SK-N-SH treated with all-trans-retinoic acid at 6 μM for 48 hours (cell line): ENCODE data around the gene LIMK1.

Source experiments
- ATAC-seq: fragments of 200-7000 bp; cut with Tn5 transposase; 3 replicates; pipeline ENCODE4 v1.9.1; 2020; ENCODE audit warnings: mild to moderate bottlenecking, moderate library complexity
- ARNTL ChIP-seq: fragments of 450-650 bp; formaldehyde crosslinking; IDR thresholded peaks from 2 replicates; pipeline ENCODE4 v1.5.0; 2020; ENCODE audit warnings: low read depth, mild to moderate bottlenecking, moderate library complexity, borderline replicate concordance
- BACH2 ChIP-seq: fragments of 250-450 bp; sonication (Bioruptor Pico); IDR thresholded peaks from 2 replicates; pipeline ENCODE4 v1.9.0; 2021; ENCODE audit warnings: mild to moderate bottlenecking, borderline replicate concordance
- CREB5 ChIP-seq: fragments of 250-450 bp; sonication (Bioruptor Pico); IDR thresholded peaks from 2 replicates; pipeline ENCODE4 v1.5.1; 2020; ENCODE audit warnings: low read depth, mild to moderate bottlenecking, moderate library complexity
- CSDC2 ChIP-seq: fragments of 250-450 bp; sonication (Bioruptor Pico); IDR thresholded peaks from 2 replicates; pipeline ENCODE4 v1.5.0; 2020; ENCODE audit warnings: mild to moderate bottlenecking, moderate library complexity
- CSRNP3 ChIP-seq: fragments of 250-450 bp; sonication (Bioruptor Pico); IDR thresholded peaks from 2 replicates; pipeline ENCODE4 v1.5.1; 2021; ENCODE audit warnings: mild to moderate bottlenecking, moderate library complexity
- ESRRG ChIP-seq: fragments of 250-450 bp; sonication (Bioruptor Pico); IDR thresholded peaks from 2 replicates; pipeline ENCODE4 v1.6.1; 2021; ENCODE audit warnings: mild to moderate bottlenecking
- GLIS3 ChIP-seq: fragments of 250-450 bp; sonication (Bioruptor Pico); IDR thresholded peaks from 2 replicates; pipeline ENCODE4 v1.5.0; 2020; ENCODE audit warnings: mild to moderate bottlenecking, moderate library complexity
- ISL1 ChIP-seq: fragments of 250-450 bp; sonication (Bioruptor Pico); IDR thresholded peaks from 2 replicates; pipeline ENCODE4 v2.1.2; 2022; ENCODE audit warnings: mild to moderate bottlenecking, moderate library complexity
- OSR1 ChIP-seq: fragments of 250-450 bp; sonication (Bioruptor Pico); IDR thresholded peaks from 2 replicates; pipeline ENCODE4 v1.8.0; 2022; ENCODE audit warnings: moderate library complexity, mild to moderate bottlenecking, inconsistent platforms
- PATZ1 ChIP-seq: fragments of 250-450 bp; sonication (Bioruptor Pico); IDR thresholded peaks from 2 replicates; pipeline ENCODE4 v1.8.0; 2020; ENCODE audit warnings: mild to moderate bottlenecking, moderate library complexity, borderline replicate concordance
- POU6F1 ChIP-seq: fragments of 250-450 bp; sonication (Bioruptor Pico); IDR thresholded peaks from 2 replicates; pipeline ENCODE4 v1.8.0; 2021; ENCODE audit warnings: low read depth, mild to moderate bottlenecking, moderate library complexity, borderline replicate concordance
- PPARA ChIP-seq: fragments of 250-450 bp; sonication (Bioruptor Pico); IDR thresholded peaks from 2 replicates; pipeline ENCODE4 v1.5.0; 2020; ENCODE audit warnings: mild to moderate bottlenecking, borderline replicate concordance
- RARB ChIP-seq: fragments of 250-450 bp; sonication (Bioruptor Pico); IDR thresholded peaks from 2 replicates; pipeline ENCODE4 v1.8.0; 2021; ENCODE audit warnings: mild to moderate bottlenecking, moderate library complexity
- SNAI2 ChIP-seq: fragments of 250-450 bp; sonication (Bioruptor Pico); IDR thresholded peaks from 2 replicates; pipeline ENCODE4 v1.5.0; 2020; ENCODE audit warnings: mild to moderate bottlenecking, moderate library complexity
- TCF4 ChIP-seq: fragments of 250-450 bp; sonication (Bioruptor Pico); IDR thresholded peaks from 2 replicates; pipeline ENCODE4 v1.8.0; 2021; ENCODE audit warnings: mild to moderate bottlenecking, moderate library complexity, borderline replicate concordance
- TOX ChIP-seq: fragments of 250-450 bp; sonication (Bioruptor Pico); IDR thresholded peaks from 2 replicates; pipeline ENCODE4 v1.8.0; 2021; ENCODE audit warnings: mild to moderate bottlenecking, moderate library complexity, borderline replicate concordance
- ZFP3 ChIP-seq: fragments of 250-450 bp; sonication (Bioruptor Pico); IDR thresholded peaks from 2 replicates; pipeline ENCODE4 v1.5.0; 2020; ENCODE audit warnings: mild to moderate bottlenecking, moderate library complexity
- ZFP30 ChIP-seq: fragments of 450-650 bp; formaldehyde crosslinking; IDR thresholded peaks from 2 replicates; pipeline ENCODE4 v1.5.0; 2022; ENCODE audit warnings: mild to moderate bottlenecking, moderate library complexity
- ZNF565 ChIP-seq: fragments of 450-650 bp; formaldehyde crosslinking; conservative IDR thresholded peaks from 2 replicates; pipeline ENCODE4 v1.5.0; 2020; ENCODE audit warnings: low read depth, mild to moderate bottlenecking, moderate library complexity
- ZNF70 ChIP-seq: fragments of 450-650 bp; formaldehyde crosslinking; IDR thresholded peaks from 2 replicates; pipeline ENCODE4 v1.5.0; 2020; ENCODE audit warnings: mild to moderate bottlenecking, moderate library complexity
- ZNF8 ChIP-seq: fragments of 450-650 bp; formaldehyde crosslinking; IDR thresholded peaks from 2 replicates; pipeline ENCODE4 v1.5.0; 2020; ENCODE audit warnings: mild to moderate bottlenecking, moderate library complexity

Gene LIMK1

GRCh38 chr7:74053589-74054186, 29.9 kb upstream of the LIMK1 start:
- no peak for TF ChIP-seq BACH2
- no peak for TF ChIP-seq TOX (CRISPR knock-in tag)
- no peak for TF ChIP-seq RARB
- ATAC-seq, result no peak

GRCh38 chr7:74056096-74056915, 27.3 kb upstream of the LIMK1 start:
- TF ChIP-seq ZNF70 (CRISPR knock-in tag) (no peak), OSR1 (CRISPR knock-in tag) (no peak), ZNF8 (CRISPR knock-in tag) (no peak), ZFP30 (no peak), CREB5 (CRISPR knock-in tag) (no peak), RARB (no peak), POU6F1 (CRISPR knock-in tag) (no peak), BACH2 (no peak), CSRNP3 (CRISPR knock-in tag) (no peak), ESRRG (CRISPR knock-in tag) (no peak), TOX (CRISPR knock-in tag) (no peak), PATZ1 (CRISPR knock-in tag) (no peak), ZNF565 (CRISPR knock-in tag) (no peak), SNAI2 (CRISPR knock-in tag) (no peak), CSDC2 (CRISPR knock-in tag) (no peak), TCF4 (CRISPR knock-in tag) (no peak), GLIS3 (CRISPR knock-in tag) (no peak)
- no peak for ATAC-seq

- no peak for ATAC-seq
- TF ChIP-seq TOX (CRISPR knock-in tag) (no peak), ESRRG (CRISPR knock-in tag) (no peak), RARB (no peak), CREB5 (CRISPR knock-in tag) (no peak)
Measured at GRCh38 chr7:74057216-74057925, 26.2 kb upstream of the LIMK1 start.

- ATAC-seq, result no peak
- TF ChIP-seq POU6F1 (CRISPR knock-in tag) (no peak), TCF4 (CRISPR knock-in tag) (no peak), TOX (CRISPR knock-in tag) (no peak), RARB (no peak), ZNF70 (CRISPR knock-in tag) (no peak), PPARA (CRISPR knock-in tag) (no peak), ZNF565 (CRISPR knock-in tag) (no peak), ESRRG (CRISPR knock-in tag) (no peak), ZNF8 (CRISPR knock-in tag) (no peak), ZFP3 (no peak), PATZ1 (CRISPR knock-in tag) (no peak), ISL1 (CRISPR knock-in tag) (no peak), SNAI2 (CRISPR knock-in tag) (no peak), ARNTL (CRISPR knock-in tag) (no peak), OSR1 (CRISPR knock-in tag) (no peak), CSDC2 (CRISPR knock-in tag) (no peak), ZFP30 (no peak)
Measured at GRCh38 chr7:74057987-74058386, 25.6 kb upstream of the LIMK1 start.
